Small intestine (tissue), 7 donors: ENCODE data around the gene GUCY2C. TPM values are rescaled to one million over a fixed set of nuclear protein-coding genes. Genes with fewer than 3 reads are reported as not detected.
A peak's percentile ranks its signal among the peaks of the same experiment; 100 is the strongest.

Experiments used
- DNase-seq, 2 donors: peaks; one replicate each; pipeline versions ENCODE4 v3.0.0 to v3.0.0-alpha.2; 2013
- FAIRE-seq: peaks from 2 replicates; lab custom pipeline; 2012; peaks lifted over from hg19 to GRCh38; lab: Jason Lieb, UNC
- H3K27ac ChIP-seq, 3 donors: one replicate each; pipeline ENCODE4 v1.5.1; 2013; ENCODE audit warnings: low read length in 2 of 3, mild to moderate bottlenecking in 2 of 3, control low read depth in 1 of 3, inconsistent platforms in 1 of 3, low read depth in 1 of 3, moderate library complexity in 1 of 3
- H3K27me3 ChIP-seq, 3 donors: one replicate each; pipeline ENCODE4 v1.6.1; 2013; ENCODE audit warnings: low read length in 3 of 3, inconsistent platforms in 1 of 3; ENCODE audit not compliant: control insufficient read depth in 3 of 3, insufficient read depth in 3 of 3
- H3K36me3 ChIP-seq, 3 donors: one replicate each; pipeline ENCODE4 v1.6.1; 2013; ENCODE audit warnings: low read length in 3 of 3, inconsistent platforms in 1 of 3, low read depth in 1 of 3, mild to moderate bottlenecking in 1 of 3, moderate library complexity in 1 of 3; ENCODE audit not compliant: control insufficient read depth in 3 of 3, insufficient read depth in 2 of 3
- H3K4me1 ChIP-seq, 3 donors: one replicate each; pipeline ENCODE4 v1.6.1; 2013; ENCODE audit warnings: low read length in 2 of 3, inconsistent platforms in 1 of 3, low read depth in 1 of 3, mild to moderate bottlenecking in 1 of 3, moderate library complexity in 1 of 3; ENCODE audit not compliant: control insufficient read depth in 3 of 3, insufficient read depth in 2 of 3
- H3K4me3 ChIP-seq, 3 donors: one replicate each; pipeline ENCODE4 v1.5.1; 2013; ENCODE audit warnings: low read length in 3 of 3, control low read depth in 1 of 3, inconsistent platforms in 1 of 3, low read depth in 1 of 3, mild to moderate bottlenecking in 1 of 3, moderate library complexity in 1 of 3
- H3K9me3 ChIP-seq, 2 donors: one replicate each; pipeline ENCODE4 v1.6.1; 2013; ENCODE audit warnings: low read depth in 1 of 2, low read length in 1 of 2; ENCODE audit not compliant: control insufficient read depth in 2 of 2, insufficient read depth in 1 of 2
- WGBS, 3 donors: extraction: QIAGEN DNeasy Blood & Tissue Kit; methylation state at CpG; one replicate each; pipeline ENCODE4 v1.1.7; 2013; 5-methylcytosine and 5-hydroxymethylcytosine counted together
- polyA plus RNA-seq, 4 donors: library from polyadenylated mRNA; stranded (reverse) in 3 of 4; unstranded in 1 of 4; fragments of 200-250 nt in 3 of 4; fragments of 120-200 nt in 1 of 4; gene quantifications; one replicate each; pipeline versions ENCODE4 v1.2.1 to v1.2.3, GENCODE V29; 2013
- donor health status: healthy with polysubstance abuse.
- donor health status: control.
- donor health status: control.
- donor health status: Bipolar disorder and iron deficiency.
- donor health status: healthy.

GUCY2C gene
- polyA plus RNA-seq, 4 donors = 34.9 to 105 (median 51.8) TPM

- WGBS, 3 donors = 92 to 96% (median 96%) methylated on average over 1 of the region's 1 CpG
Measured at GRCh38 chr12:14570231-14570630, 126.2 kb downstream of the GUCY2C start.

GRCh38 chr12:14567351-14568162, 128.8 kb downstream of the GUCY2C start, which contains the start of gene PLBD1:
PLBD1 (minus strand) TSS chr12:14567883; CDS start chr12:14567696, 187 bp downstream.
- no peaks in the 10 kb centered on the region for H3K9me3 ChIP-seq
- H3K4me1 ChIP-seq = peaks cover 3 to 7% (median 4%) of the 10 kb centered on the region in 3 donors
- FAIRE-seq (no peak), DNase-seq (peak; percentile 58 to 85)
- no peaks in the 10 kb centered on the region for H3K27me3 ChIP-seq
- peak within 1 kb of the TSS; percentile 29 to 72 (median 64) for H3K27ac ChIP-seq
- peak within 1 kb of the TSS; percentile 38 to 74 (median 69) for H3K4me3 ChIP-seq
- H3K36me3 ChIP-seq = no peaks in the 10 kb centered on the region
- 5 to 6% (median 5%) methylated on average over 66 to 76 of the region's 76 CpGs for WGBS, 3 donors

More at GRCh38 chr12:14570231-14570630, 126.2 kb downstream of the GUCY2C start:
- DNase-seq (no peak), FAIRE-seq (no peak)
- Histone ChIP-seq H3K4me3 (no peak overlapping the region), H3K36me3 (no peaks in the 10 kb centered on the region), H3K9me3 (no peaks in the 10 kb centered on the region), H3K4me1 (peaks cover 0 to 2% (median 0%) of the 10 kb centered on the region in 3 donors), H3K27ac (no peak overlapping the region), H3K27me3 (no peaks in the 10 kb centered on the region)

DNA sequence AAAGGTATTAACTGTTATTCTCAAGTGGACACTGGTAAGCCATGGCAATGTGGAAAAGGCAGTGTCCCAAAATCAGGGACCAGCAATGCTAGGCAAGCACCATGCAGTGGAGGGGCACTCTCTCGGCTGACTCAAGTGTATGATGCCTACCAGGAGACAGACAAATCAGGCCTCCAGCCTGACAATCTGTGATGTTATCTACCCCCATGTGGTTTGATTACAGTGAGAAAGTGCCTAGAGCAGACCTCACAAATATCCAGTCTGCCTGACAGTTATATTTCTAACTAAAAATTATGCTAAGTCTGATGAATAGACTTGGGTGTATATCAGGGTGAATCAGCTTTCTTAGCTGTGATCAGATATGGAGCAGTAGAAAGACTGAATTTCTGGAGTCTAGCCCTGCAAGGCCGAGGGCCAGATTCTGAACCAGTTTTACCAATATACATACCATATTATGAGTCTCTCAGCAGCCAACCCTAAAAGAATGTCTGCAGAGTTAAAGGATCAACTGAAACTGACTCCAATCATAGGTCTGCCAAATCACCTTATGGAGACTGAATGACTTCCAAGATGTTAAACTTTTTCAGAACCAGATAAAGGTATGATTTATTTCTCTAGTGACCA, 132.0 kb downstream of the GUCY2C start:
- peaks cover 3 to 8% (median 7%) of the 10 kb centered on the region in 3 donors for H3K4me1 ChIP-seq
- 61 to 75% (median 69%) methylated on average over 2 of the region's 2 CpGs for WGBS, 3 donors
- H3K27me3 ChIP-seq = no peaks in the 10 kb centered on the region
- no peaks in the 10 kb centered on the region for H3K9me3 ChIP-seq
- no peak overlapping the region for H3K27ac ChIP-seq
- DNase-seq (no peak), FAIRE-seq (no peak)
- peaks cover 0 to 5% (median 0%) of the 10 kb centered on the region in 3 donors for H3K36me3 ChIP-seq
- H3K4me3 ChIP-seq = no peak overlapping the region

GRCh38 chr12:14563046-14563445, 133.4 kb downstream of the GUCY2C start:
- Histone ChIP-seq H3K36me3 (peaks cover 0 to 5% (median 0%) of the 10 kb centered on the region in 3 donors), H3K27ac (peak overlapping the region in 2 of 3 donors; percentile 32 to 46), H3K4me3 (no peak overlapping the region), H3K4me1 (peaks cover 3 to 12% (median 11%) of the 10 kb centered on the region in 3 donors), H3K27me3 (no peaks in the 10 kb centered on the region), H3K9me3 (no peaks in the 10 kb centered on the region)
- FAIRE-seq = no peak
- WGBS, 3 donors = 23 to 53% (median 43%) methylated on average over 4 of the region's 4 CpGs
- peak; percentile 60 to 86 for DNase-seq

Other genes with a start within 250 kb of the GUCY2C start
- gene PLBD1, start 128.7 kb downstream of the GUCY2C start, polyA plus RNA-seq = 10 to 100 TPM in 2 of 4 donors, 1 to 10 TPM in 2; 7.8 to 44.9 (median 18.3) TPM
- gene WBP11, start 106.9 kb upstream of the GUCY2C start, polyA plus RNA-seq = 10 to 100 TPM; 12.2 to 44.5 (median 17.0) TPM
- gene C12orf60, start 107.1 kb upstream of the GUCY2C start, polyA plus RNA-seq = 1 to 10 TPM in 1 of 4 donors, under 1 TPM in 2, not detected in 1; 0.45 to 1.8 (median 0.75) TPM
- under 1 TPM in 2 of 4 donors, not detected in 2; 0.06 to 0.25 TPM for gene SMCO3, start 117.6 kb upstream of the GUCY2C start, polyA plus RNA-seq
- gene ART4, start 146.9 kb upstream of the GUCY2C start, polyA plus RNA-seq = 1 to 10 TPM in 1 of 4 donors, under 1 TPM in 1, not detected in 2; 0.31 to 6.6 TPM
- gene MGP, start 189.3 kb upstream of the GUCY2C start, polyA plus RNA-seq = 100 to 1,000 TPM in 1 of 4 donors, 10 to 100 TPM in 3; 10.6 to 268 (median 15.5) TPM
- 10 to 100 TPM in 1 of 4 donors, under 1 TPM in 1, not detected in 2; 0.12 to 34.9 TPM for gene ERP27, start 241.9 kb upstream of the GUCY2C start, polyA plus RNA-seq